Stimulated activated CD4-positive, alpha-beta T cell treated with anti-CD3 and anti-CD28 coated beads, Interleukin-2, amount 100 ng/mL, for 24 hours (primary cell): ENCODE results near the gene PLPPR5.
"Not testable (repeated sequence)": the region's sequence is repeated elsewhere in the genome, so short reads cannot be mapped to it uniquely, and the experiment has no call there.

Source experiments
- DNase-seq, 2 donors: peaks; one replicate each; pipeline ENCODE4 v3.0.0-alpha.2; 2020

The PLPPR5 gene

DNA sequence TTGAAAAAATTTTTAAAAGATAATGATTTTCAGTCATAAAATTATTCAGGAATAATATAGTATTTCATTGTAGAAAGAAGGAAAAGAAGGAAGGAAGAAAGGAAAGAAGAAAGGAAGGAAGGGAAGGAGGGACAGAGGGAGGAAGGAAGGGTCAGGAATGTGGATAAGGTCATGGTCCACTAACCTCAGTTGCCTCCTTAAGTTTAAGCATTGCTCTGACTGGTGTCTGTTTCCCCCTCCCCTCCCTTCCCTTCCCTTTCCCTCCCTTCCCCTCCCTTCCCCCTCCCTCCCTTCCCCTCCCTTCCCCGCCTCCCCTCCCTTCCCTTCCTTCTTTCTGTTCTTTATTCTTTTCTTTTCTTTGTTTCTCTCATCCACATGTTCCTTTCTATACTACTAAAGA, 95.7 kb downstream of the PLPPR5 start:
- DNase-seq = no peak

DNA sequence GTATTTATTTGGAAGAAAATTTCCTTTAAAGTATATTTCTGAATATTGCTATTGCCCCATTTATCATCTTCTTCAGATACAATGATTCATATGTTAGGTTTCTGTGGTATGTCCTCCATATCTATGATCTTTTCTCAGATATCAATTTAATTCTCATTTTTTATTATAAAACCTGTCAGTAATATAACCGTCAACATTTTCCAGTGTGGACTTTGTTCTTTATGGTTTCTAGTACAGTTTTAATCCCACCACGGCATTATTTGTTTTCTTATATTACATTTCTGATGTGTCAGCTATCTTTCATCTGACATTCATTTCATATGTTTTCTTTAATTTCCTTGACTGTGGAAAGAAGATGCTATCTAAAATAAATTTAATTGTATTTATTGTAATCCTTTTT, 97.9 kb downstream of the PLPPR5 start:
- no peak for DNase-seq

DNA sequence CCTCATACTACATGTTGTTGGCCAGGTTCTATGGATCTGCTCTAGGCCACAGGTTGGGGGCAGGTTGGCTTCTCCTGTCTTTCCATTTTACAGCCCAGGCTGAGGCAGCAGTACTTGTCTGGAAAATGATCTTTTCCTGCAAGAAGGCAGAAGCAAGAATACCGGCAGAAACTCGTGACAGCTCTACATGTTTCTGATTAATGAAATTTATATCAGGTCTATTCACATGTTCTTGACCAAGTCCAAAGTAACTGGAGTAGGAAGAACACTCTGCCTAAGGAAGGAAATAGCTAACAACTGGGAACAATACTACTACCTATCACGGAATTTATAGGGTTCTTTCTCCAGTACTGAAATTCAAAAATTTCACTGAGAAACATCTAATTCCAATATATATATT, 98.3 kb downstream of the PLPPR5 start:
- no peak for DNase-seq

DNA sequence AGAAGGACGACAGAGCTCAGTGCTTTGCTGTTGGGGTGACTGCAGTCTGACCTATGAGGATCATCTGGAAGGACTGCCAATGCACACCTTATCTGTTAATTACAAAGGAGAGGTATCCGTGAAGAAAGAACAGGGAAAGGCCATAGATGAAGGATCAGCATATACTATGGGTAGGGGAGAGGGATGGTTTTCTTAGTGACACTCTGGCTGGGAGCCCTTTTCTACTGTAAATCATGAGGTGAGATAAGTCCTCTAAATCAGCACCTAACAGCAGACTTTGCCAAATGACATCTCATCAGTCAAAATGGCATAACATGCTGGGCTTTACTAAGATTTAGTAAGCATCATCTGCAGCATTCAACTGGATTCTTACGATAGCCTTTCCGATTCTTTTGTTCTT, 100.0 kb downstream of the PLPPR5 start:
- no peak for DNase-seq

DNA sequence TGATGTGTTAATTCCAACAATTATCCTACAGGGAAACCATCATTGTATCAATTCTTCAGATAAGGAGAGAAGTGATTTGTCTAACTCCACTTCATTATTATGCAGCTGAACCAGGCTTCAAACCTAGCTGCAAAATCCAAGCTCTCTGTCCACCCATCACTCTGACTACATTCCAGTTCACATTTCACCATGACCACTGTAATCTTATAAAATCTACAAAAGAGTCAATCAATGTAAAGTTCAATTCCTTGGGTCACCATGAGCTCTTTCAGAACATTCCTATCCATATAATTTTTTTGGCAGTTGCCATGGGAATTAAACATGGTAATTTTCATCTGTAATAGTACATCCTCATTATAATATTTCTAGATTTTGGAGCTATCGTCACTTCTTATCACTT, 100.9 kb downstream of the PLPPR5 start:
- no peak for DNase-seq

DNA sequence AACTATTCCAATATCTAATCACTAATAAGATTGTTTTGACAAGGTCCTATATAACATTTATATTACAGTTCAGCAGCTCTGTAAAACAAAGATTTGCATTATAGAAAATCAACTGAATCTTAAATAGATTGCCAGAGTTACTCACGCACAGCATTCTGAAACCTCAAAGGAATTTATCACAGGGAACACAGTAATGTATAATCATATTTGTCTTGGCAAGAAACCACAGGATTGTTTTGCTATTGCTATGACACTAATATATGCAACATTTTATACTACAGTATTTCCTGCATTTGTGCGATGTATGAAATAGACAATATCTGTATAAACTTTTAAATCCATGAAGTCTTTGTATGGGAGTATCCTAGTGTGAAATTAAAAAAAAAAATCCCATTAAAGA, 101.4 kb downstream of the PLPPR5 start:
- DNase-seq = no peak

DNA sequence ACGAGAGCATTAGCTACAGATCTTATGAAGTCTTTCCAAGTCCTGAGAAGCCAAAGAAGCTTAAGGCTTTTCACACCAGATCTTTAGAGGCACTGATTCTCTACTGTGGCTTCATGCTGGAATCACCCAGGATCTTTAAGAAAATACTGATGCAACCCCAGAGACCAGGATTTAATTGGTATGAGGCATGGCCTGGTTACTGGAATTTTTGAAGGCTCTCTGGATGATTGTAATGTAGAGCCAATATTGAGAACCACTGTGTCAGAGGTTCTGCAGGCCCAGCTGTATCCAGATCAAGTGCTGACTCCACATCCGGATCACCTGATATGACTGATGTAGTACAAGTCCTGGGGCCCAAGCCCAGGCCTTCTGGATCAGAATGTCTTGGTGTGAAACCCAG, 105.7 kb downstream of the PLPPR5 start:
- no peak for DNase-seq

DNA sequence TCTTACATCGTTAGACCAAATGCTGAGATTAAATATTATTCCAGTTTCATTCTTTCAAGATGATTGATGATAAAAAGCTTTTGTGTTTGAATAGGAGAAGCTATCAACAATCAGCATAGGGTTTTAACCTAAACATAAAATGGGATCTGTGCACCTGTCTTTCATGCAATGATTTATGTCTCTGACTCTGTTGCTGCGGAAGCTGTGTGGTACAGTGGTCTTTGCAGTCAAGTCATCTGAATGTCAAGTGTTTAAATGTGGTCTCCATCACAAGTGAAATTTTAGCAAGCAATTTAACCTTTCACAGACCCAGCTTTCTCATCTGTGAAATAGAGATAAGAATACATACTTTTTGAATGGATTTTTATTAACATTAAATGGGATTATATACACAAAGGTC, 107.2 kb downstream of the PLPPR5 start:
- DNase-seq = no peak

DNA sequence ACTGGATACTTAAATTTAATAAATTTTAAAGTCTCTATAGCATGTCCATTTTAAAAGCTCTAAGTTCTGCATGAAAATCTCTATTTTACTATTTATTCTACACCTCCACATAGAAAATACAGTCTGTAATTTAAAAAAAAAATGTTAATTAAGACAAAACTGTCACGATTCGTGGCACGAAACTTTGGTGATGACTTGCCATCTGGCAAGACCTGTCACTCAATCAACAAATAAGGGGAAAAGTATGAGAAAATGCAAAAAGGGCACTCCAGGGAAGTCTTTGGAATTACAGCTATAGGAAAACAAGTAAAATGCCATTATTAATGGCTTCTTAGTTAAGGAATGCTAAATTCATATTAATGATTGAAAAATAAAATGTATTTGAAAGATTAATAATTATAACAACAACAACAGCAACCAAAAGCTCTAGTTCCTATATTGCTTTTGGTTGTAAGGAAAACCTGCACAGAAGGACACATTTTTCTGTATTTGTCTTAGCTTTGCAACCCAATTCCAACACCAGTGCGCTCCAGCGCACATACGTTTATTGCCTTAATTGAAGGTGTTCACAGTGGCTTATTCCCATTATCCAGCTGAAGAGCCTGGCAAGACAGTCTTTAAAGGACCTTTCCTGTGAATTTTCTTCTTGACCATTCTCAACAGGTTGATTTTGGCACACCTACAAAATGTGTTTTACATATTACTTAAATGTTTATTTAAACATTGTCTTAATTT, 107.8 kb downstream of the PLPPR5 start:
- no peak for DNase-seq

DNA sequence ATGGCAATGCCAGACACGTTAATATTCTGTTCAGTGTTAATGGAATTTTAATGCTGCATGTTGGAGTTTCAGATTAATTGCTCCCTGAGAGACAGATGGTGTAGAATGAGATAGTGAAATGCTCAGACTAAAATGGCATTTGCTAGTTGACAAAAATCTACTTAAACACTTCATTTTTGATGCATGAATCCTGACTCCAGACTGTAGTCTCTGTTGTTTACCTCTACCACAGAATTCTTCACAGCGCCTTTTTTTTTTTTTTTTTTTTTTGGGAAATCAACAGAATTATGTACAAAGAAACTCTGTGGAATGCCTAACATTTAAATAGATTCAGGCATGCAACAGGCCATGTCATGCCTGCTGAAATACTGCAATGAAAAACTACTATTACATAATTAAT, 111.3 kb downstream of the PLPPR5 start:
- DNase-seq = no peak

DNA sequence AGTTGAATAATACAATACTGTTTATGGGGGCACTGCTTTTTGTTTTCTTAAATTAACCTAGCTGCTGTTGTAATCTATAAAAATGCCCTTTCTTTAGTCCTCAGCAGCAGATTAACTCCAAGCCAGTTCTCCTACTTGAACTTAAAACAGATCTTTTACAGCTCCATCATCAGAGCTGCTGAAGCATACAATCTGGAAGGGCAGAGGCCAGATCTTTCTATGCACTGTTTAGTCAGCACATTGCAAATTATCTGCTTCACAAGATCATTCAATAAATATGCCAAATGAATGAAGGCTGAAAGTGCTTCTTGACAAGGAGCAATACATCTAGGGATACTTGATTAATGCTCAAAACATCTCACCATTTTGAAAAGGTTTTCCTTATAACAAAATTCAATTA, 115.8 kb downstream of the PLPPR5 start:
- no peak for DNase-seq

DNA sequence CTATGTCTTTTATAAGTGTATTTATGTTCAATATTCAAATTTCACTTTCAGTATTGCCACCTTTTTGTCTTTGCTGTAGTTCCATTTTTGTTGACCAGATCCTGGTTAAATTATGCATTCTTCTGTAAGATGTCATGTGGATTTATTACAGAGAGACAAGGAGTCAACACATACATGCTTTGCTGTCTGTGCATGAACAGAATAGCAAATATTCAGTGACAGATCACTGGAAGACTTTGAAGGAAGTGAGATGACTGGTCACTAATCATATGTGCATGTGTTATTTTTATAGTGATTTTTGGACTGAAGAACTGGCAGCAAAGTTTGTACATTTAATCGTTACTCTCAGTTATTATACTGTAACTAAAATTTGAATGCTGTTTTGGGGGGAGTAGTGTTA, 117.2 kb downstream of the PLPPR5 start:
- DNase-seq = no peak

DNA sequence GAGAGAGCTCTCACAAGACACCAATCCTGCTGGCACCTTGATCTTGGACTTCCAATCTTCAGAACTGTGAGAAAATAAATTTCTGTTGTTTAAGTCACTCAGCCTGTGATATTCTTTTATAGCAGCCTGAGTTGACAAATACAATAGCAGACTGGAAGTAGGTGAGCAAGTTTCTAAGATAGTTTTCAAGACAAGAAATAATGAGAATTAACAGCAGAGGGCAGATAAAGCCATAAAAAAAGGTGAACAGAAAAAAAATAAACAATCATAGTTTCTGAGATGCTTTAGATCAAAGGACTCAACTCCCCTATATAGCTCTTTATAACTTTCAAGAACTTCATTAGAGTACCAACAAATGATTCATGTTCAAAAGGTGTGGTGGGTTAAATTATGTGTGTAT, 119.8 kb downstream of the PLPPR5 start:
- DNase-seq = no peak

DNA sequence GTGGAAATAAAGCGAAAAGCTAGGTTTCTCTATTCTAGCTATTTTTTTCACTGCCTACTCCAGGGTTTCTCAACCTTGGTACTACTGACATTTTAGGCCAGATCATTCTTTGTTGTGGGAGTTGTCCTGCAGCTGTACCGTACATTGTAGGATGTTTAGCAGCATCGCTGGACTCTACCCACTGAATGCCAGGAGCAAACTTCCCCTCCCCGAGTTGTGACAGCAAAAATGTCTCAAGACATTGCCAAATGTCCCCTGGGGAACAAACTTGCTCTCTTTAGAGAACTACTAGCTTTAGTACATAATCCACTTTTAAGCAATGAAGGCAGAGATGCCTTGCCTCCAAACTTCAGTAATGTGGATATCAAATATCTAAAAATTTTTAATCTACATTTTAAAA, 122.8 kb downstream of the PLPPR5 start:
- DNase-seq = no peak

DNA sequence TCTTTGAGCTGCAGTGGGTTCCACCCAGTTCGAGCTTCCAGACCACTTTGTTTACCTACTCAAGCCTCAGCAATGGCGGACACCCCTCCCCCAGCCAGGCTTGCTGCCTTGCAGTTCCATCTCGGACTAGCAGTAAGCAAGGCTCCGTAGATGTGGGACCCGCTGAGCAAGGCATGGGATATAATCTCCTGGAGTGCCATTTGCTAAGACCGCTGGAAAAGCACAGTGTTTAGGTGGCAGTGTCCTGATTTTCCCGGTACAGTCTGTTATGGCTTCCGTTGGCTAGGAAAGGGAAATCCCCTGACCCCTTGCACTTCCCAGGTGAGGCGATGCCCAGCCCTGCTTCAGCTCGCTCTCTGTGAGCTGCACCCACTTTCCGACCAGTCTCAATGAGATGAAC, 123.4 kb downstream of the PLPPR5 start:
- DNase-seq = not testable (repeated sequence)

DNA sequence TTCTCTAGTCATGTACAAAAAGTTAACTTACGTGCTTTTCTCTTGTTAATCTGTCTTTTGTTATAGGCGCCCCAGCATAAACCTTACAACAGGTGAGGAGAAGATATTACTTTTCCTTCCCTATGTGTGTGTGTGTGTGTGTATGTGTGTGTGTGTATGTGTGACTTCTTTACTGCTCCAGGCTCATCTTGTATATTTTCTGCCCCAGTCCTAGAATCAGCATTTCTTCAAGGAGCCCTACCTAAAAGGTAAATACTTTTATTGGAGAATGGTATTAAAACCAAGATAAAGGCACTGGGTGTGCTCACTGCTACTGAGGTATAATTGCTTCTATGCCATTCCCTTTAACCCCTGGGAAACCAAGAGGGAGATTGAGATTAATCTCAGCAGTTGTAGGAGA, 129.8 kb downstream of the PLPPR5 start:
- DNase-seq = no peak

DNA sequence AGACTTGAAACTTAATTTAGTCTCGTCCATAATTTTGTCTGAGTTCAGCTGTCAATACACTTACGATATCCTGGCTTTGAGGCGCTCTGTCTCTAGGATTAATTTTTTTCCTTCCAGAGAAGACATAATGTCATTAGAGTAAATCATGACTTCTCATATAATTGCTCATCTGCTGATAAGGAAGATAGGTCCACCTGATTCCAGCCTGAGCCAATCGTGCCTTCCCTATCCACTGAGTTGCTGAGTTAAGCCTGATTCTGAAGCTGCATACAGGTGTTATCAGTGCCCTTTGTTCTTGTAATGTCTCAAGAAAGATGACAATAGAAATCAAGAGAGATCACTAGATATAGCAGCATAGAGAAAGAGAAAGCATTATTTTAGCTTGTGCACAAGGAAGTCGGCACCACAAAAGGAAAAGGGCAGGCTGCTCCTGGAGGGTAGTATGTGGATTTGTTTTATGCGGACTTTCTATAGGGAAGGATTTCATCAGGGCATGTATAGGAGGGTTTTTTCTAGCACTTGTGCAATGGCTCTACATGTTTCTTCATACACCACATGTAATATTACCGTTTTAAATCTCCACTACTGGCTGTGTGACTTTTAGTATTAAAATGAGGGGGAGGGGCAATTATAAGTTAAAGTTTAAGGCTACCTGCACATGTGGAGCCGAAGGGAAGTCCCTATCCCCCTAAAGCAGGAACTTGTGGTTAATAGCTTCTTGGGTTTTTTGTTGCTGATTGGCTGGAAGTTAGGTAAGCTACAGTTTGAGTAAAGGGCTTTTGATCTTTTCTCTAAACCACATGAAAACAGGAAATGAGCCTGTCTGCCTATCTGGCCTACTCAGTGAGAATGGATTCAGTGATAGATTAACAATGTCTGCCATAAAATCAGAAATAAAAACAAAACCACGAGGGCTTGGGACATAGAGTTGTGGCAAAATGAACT, 133.4 kb downstream of the PLPPR5 start:
- peak; percentile 6 to 29 for DNase-seq

DNA sequence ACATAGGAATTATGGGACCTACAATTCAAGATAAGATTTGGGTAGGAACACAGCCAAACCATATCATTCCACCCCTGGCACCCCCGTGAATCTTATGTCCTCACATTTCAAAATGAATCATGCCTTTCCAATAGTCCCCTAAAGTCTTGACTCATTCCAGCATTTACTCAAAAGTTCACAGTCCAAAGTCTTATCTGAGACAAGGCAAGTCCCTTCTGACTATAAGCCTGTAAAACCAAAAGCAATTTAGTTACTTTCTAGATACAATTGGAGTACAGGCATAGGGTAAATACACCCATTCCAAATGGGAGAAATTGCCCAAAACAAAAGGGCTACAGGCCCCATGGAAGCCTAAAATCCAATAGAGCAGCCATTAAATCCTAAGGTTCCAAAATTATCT, 138.9 kb downstream of the PLPPR5 start:
- no peak for DNase-seq

DNA sequence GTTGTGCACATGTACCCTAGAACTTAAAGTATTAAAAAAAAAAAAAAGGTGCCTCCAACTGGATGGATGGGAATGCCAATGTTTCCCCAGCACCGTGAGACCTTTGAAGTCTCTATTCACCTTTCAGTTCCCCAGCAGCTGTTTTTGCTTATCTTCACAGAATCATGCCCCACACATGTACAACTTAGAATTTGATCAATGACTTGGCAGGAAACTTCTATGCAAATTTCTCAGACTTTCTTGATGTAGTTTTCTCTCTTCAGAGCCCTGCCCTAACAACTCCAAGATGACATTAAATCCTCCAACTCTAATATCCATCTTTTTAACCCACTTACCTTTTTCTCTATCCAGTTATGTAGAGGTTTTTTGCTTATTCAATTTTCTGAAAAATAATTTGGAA, 144.3 kb downstream of the PLPPR5 start:
- no peak for DNase-seq

DNA sequence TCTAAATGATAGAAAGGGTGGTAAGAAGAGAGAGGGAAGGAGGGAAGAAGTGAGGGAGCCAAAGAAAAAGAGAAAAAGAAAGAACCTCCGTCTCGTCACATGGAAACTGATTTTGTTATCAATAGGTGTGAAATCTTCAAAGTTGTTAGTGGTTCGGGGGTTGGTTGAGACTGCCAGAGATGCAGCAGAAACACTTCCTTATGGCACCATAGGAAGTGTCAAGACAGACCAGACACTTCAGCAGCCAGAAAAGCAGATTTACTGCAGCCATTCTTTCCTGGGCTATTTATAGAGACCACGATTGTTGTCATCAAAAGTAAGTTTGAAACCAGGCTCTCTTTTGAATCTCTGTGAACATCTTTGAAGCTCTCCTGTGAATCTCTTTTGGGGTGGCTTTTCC, 150.5 kb downstream of the PLPPR5 start:
- DNase-seq = no peak

DNA sequence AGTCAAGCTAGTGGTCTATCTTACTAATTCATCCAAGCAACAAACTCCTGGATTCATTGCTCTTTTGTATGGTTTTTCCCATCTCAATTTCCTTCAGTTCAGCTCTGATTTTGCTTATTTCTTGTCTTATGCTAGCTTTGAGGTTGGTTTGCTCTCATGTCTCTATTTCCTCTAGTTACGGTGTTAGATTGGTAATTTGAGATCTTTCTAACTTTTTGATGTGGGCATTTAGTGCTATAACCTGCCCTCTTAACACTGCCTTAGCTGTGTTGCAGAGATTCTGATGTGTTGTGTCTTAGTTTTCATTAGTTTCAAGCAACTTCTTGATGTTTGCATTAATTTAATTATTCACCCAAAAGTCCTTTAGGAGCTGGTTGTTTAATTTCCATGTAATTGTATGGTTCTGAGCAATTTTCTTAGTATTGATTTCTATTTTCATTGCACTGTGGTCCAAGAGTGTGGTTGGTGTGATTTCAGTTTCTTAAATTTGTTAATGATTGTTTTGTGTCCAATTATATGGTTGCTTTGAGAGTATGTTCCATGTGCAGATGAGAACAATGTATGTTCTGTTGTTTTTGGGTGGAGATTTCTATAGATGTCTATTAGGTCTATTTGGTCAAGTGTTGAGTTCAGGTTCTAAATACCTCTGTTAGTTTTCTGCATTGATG, 154.6 kb downstream of the PLPPR5 start:
- no peak for DNase-seq

DNA sequence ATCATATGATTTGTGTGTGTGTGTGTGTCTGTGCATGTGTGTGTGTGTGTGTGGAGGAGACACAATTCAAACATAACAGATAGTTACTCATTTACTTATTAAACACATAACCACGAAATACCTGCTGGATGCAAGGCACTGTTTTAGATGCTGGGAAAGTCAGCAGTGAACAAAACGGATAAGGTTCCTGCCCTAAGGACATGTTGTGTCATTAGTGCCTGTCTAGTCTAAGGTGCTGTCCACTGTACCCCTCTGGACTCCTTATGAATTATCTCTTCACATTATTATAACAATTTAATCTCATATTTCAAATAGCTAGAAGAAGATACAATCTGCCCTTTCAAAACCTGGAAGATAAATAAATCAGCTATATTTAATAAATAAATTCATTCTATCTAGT, 162.4 kb downstream of the PLPPR5 start:
- DNase-seq = no peak
